Body of pancreas (tissue), 4 donors: ENCODE measurements around the gene ADH1C. TPM values are rescaled to one million over a fixed set of nuclear protein-coding genes. Genes with fewer than 3 reads are reported as not detected.

Source experiments
- ATAC-seq: fragments of 150-250 bp; one replicate; pipeline ENCODE4 v1.9.1; 2016
- DNase-seq, 4 donors: peaks; one replicate each; pipeline ENCODE4 v3.0.0-alpha.2; 2019
- H3K27ac ChIP-seq, 4 donors: fragments of 200-600 bp; sonication (generic); 1 replicate in 3 of 4; 2 replicates in 1 of 4; pipeline versions ENCODE4 v1.5.1 to v1.6.1; 2016 to 2019; ENCODE audit warnings: mild to moderate bottlenecking in 1 of 4, mixed read lengths in 1 of 4, moderate library complexity in 1 of 4
- H3K27me3 ChIP-seq, 2 donors: fragments of 200-600 bp; sonication (generic); one replicate each; pipeline ENCODE4 v1.6.0; 2016; ENCODE audit warnings: mild to moderate bottlenecking in 1 of 2
- H3K36me3 ChIP-seq, 2 donors: fragments of 200-600 bp; sonication (generic); replicated peaks in 1 of 2; 2 replicates each; pipeline ENCODE4 v1.5.1; 2016; ENCODE audit warnings: low read depth in 2 of 2; ENCODE audit not compliant: insufficient read depth in 1 of 2
- H3K4me1 ChIP-seq: fragments of 200-600 bp; sonication (generic); one replicate; pipeline ENCODE4 v1.6.0; 2016
- H3K4me3 ChIP-seq, 2 donors: fragments of 200-600 bp; sonication (generic); 1 replicate in 1 of 2; 2 replicates in 1 of 2; pipeline ENCODE4 v1.5.1; 2016 to 2019
- H3K9me3 ChIP-seq, 3 donors: fragments of 200-600 bp; sonication (generic); 1 replicate in 2 of 3; 2 replicates in 1 of 3; pipeline ENCODE4 v1.5.1; 2016
- CTCF ChIP-seq, 7 experiments: fragments of 450-650 bp in 4 of 7; fragments of 200-600 bp in 3 of 7; sonication (generic) in 3 of 7; IDR thresholded peaks; one replicate each; pipeline ENCODE4 v1.5.1; 2016 to 2019; ENCODE audit warnings: antibody characterized with exemption in 7 of 7
- POLR2A ChIP-seq, 3 donors: fragments of 450-650 bp; IDR thresholded peaks; one replicate each; pipeline ENCODE4 v1.6.1; 2016; ENCODE audit warnings: antibody characterized with exemption in 3 of 3, mild to moderate bottlenecking in 2 of 3
- WGBS, 2 donors: methylation state at CpG; one replicate each; pipeline ENCODE4 v1.1.5; 2017; 5-methylcytosine and 5-hydroxymethylcytosine counted together
- intact Hi-C: fragments of 100-400 bp; cut with DNase I; formaldehyde crosslinking; loops from one replicate; pipeline ENCODE4 v1.15.1; 2023
- total RNA-seq, 2 donors: library from RNA; depleted of rRNA; stranded (reverse); fragments of >200 nt; gene quantifications; one replicate each; pipeline ENCODE4 v1.1.0, GENCODE V29; 2016

ADH1C gene
- total RNA-seq, 2 donors from 2014 or later, result 10.9 to 38.9 TPM

- no peak for TF ChIP-seq CTCF (IDR thresholded peaks at IDR 0.05)
- no peak for TF ChIP-seq POLR2A (IDR thresholded peaks at IDR 0.05)
- ATAC-seq (no peak), DNase-seq (no peak)
- Histone ChIP-seq H3K9me3 (peaks cover 0 to 8% (median 0%) of the 10 kb centered on the region in 3 donors), H3K27me3 (no peaks in the 10 kb centered on the region), H3K4me1 (peaks cover 13% of the 10 kb centered on the region), H3K4me3 (no peak overlapping the region), H3K36me3 (no peaks in the 10 kb centered on the region), H3K27ac (no peak overlapping the region)
- 92% methylated on average over 3 to 5 of the region's 5 CpGs for WGBS, 2 donors
- intact Hi-C loops, result no loop called here
These were observed 59.2 kb downstream of the ADH1C start for GRCh38 chr4:99293357-99293756.

GRCh38 chr4:99290848-99291786 lies 61.4 kb downstream of the ADH1C start, which contains the start of gene ADH1A:
TSS of gene ADH1A (minus strand) at chr4:99290985. CDS start at chr4:99290914, 71 bp downstream.
- Histone ChIP-seq H3K27ac (no peak within 1 kb of the TSS), H3K4me3 (no peak within 1 kb of the TSS), H3K9me3 (peaks cover 0 to 8% (median 0%) of the 10 kb centered on the region in 3 donors), H3K27me3 (no peaks in the 10 kb centered on the region), H3K4me1 (peaks cover 13% of the 10 kb centered on the region), H3K36me3 (no peaks in the 10 kb centered on the region)
- ATAC-seq (no peak), DNase-seq (no peak)
- TF ChIP-seq CTCF (IDR thresholded peaks at IDR 0.05) (no peak), POLR2A (IDR thresholded peaks at IDR 0.05) (no peak)
- intact Hi-C loops, result no loop called here
- WGBS, 2 donors, result 11 to 24% methylated on average over 3 of the region's 3 CpGs

Other genes with a start within 250 kb of the ADH1C start
- not detected for gene ADH4, start 208.4 kb downstream of the ADH1C start, total RNA-seq
- not detected for gene ADH6, start 133.5 kb downstream of the ADH1C start, total RNA-seq
- gene ADH1A, start 61.8 kb downstream of the ADH1C start, total RNA-seq, result under 1 TPM in 1 of 2 donors, not detected in 1; 0.26 TPM
- 100 to 1,000 TPM; 134 to 306 TPM for gene ADH1B, start 31.3 kb downstream of the ADH1C start, total RNA-seq
- not detected for gene ADH7, start 82.6 kb upstream of the ADH1C start, total RNA-seq
- gene C4orf17, start 158.3 kb upstream of the ADH1C start, total RNA-seq, result not detected
- gene TRMT10A, start 211.3 kb upstream of the ADH1C start, total RNA-seq, result 10 to 100 TPM in 1 of 2 donors, 1 to 10 TPM in 1; 3.3 to 21.8 TPM
- gene MTTP, start 222.1 kb upstream of the ADH1C start, total RNA-seq, result not detected